MM.1S (cell line): ENCODE measurements around the gene SLC22A15.

Source experiments
- DNase-seq: peaks from one replicate; pipeline ENCODE4 v3.0.0-alpha.2; 2015
- H2AFZ ChIP-seq: fragments of 300-600 bp; sonication (generic); 2 replicates; pipeline ENCODE4 v1.6.0; 2016; ENCODE audit warnings: antibody characterized with exemption, low read length
- H3F3A ChIP-seq: fragments of 300-600 bp; sonication (generic); 2 replicates; pipeline ENCODE4 v1.6.1; 2016; ENCODE audit warnings: mild to moderate bottlenecking, antibody characterized with exemption, low read length, moderate library complexity, mixed read lengths; ENCODE audit not compliant: insufficient read depth
- H3K27ac ChIP-seq: fragments of 300-600 bp; sonication (generic); 2 replicates; pipeline ENCODE4 v1.5.1; 2016; ENCODE audit warnings: mild to moderate bottlenecking, low read length
- H3K27me3 ChIP-seq: fragments of 300-600 bp; sonication (generic); replicated peaks from 2 replicates; pipeline ENCODE4 v1.6.0; 2016; ENCODE audit warnings: low read length; ENCODE audit not compliant: insufficient read depth
- H3K36me3 ChIP-seq: fragments of 300-600 bp; sonication (generic); replicated peaks from 2 replicates; pipeline ENCODE4 v1.6.1; 2016; ENCODE audit warnings: mild to moderate bottlenecking, low read length, mixed read lengths; ENCODE audit not compliant: insufficient read depth
- H3K4me1 ChIP-seq: fragments of 300-600 bp; sonication (generic); 2 replicates; pipeline ENCODE4 v1.6.1; 2016; ENCODE audit warnings: low read length, mixed read lengths
- H3K4me2 ChIP-seq: fragments of 300-600 bp; sonication (generic); 2 replicates; pipeline ENCODE4 v1.6.0; 2016; ENCODE audit warnings: low read depth, low read length
- H3K4me3 ChIP-seq: fragments of 300-600 bp; sonication (generic); 2 replicates; pipeline ENCODE4 v1.5.1; 2016; ENCODE audit warnings: low read length, mixed read lengths
- H3K79me2 ChIP-seq: fragments of 300-600 bp; sonication (generic); 2 replicates; pipeline ENCODE4 v1.6.1; 2016; ENCODE audit warnings: mixed run types, low read length, mixed read lengths
- H3K9ac ChIP-seq: fragments of 300-600 bp; sonication (generic); 2 replicates; pipeline ENCODE4 v1.6.1; 2016; ENCODE audit warnings: low read length, mixed read lengths
- H3K9me2 ChIP-seq: fragments of 300-600 bp; sonication (generic); replicated peaks from 2 replicates; pipeline ENCODE4 v1.6.1; 2016; ENCODE audit warnings: mild to moderate bottlenecking, low read length, mixed read lengths; ENCODE audit not compliant: insufficient read depth
- H3K9me3 ChIP-seq: fragments of 300-600 bp; sonication (generic); replicated peaks from 2 replicates; pipeline ENCODE4 v1.6.1; 2016; ENCODE audit warnings: mild to moderate bottlenecking, low read length, mixed read lengths; ENCODE audit not compliant: insufficient read depth
- H4K20me1 ChIP-seq: fragments of 300-600 bp; sonication (generic); 2 replicates; pipeline ENCODE4 v1.6.1; 2016; ENCODE audit warnings: mild to moderate bottlenecking, low read length, moderate library complexity, mixed read lengths; ENCODE audit not compliant: insufficient read depth
- CTCF ChIP-seq: fragments of 300-600 bp; sonication (generic); IDR thresholded peaks from 2 replicates; pipeline ENCODE4 v1.5.1; 2016; ENCODE audit warnings: antibody characterized with exemption, low read length, mixed read lengths
- EZH2 ChIP-seq: fragments of 300-600 bp; sonication (generic); optimal IDR thresholded peaks from 2 replicates; pipeline ENCODE3; 2017; ENCODE audit warnings: low read depth, mild to moderate bottlenecking, antibody characterized with exemption, low read length, mixed read lengths
- EZH2phosphoT487 ChIP-seq: fragments of 300-600 bp; sonication (generic); IDR thresholded peaks from 2 replicates; pipeline ENCODE4 v1.6.1; 2018; ENCODE audit warnings: antibody characterized with exemption, low read length

The SLC22A15 gene

GRCh38 chr1:116099919-116100318 is 123.6 kb downstream of the SLC22A15 start:
- Histone ChIP-seq H3F3A (no peaks in the 10 kb centered on the region), H3K27ac (no peak overlapping the region), H3K9ac (no peak overlapping the region), H3K4me3 (no peak overlapping the region), H3K9me2 (no peaks in the 10 kb centered on the region), H4K20me1 (no peaks in the 10 kb centered on the region), H3K4me2 (no peak overlapping the region), H2AFZ (no peak overlapping the region), H3K4me1 (peaks cover 26% of the 10 kb centered on the region), H3K79me2 (no peaks in the 10 kb centered on the region), H3K36me3 (no peaks in the 10 kb centered on the region), H3K9me3 (no peaks in the 10 kb centered on the region), H3K27me3 (no peaks in the 10 kb centered on the region)
- TF ChIP-seq EZH2 (no peak), EZH2phosphoT487 (no peak), CTCF (no peak)
- no peak for DNase-seq

GRCh38 chr1:116104667-116105066 is 128.4 kb downstream of the SLC22A15 start:
- Histone ChIP-seq H4K20me1 (no peaks in the 10 kb centered on the region), H3K36me3 (no peaks in the 10 kb centered on the region), H3K9me2 (no peaks in the 10 kb centered on the region), H3K27me3 (no peaks in the 10 kb centered on the region), H3K27ac (no peak overlapping the region), H2AFZ (no peak overlapping the region), H3K4me3 (no peak overlapping the region), H3K4me1 (peaks cover 26% of the 10 kb centered on the region), H3K9ac (no peak overlapping the region), H3K79me2 (no peaks in the 10 kb centered on the region), H3K4me2 (no peak overlapping the region), H3K9me3 (no peaks in the 10 kb centered on the region), H3F3A (no peaks in the 10 kb centered on the region)
- DNase-seq, result no peak
- TF ChIP-seq CTCF, result no peak
- TF ChIP-seq EZH2phosphoT487, result no peak
- TF ChIP-seq EZH2, result no peak

GRCh38 chr1:116105996-116106395 is 129.7 kb downstream of the SLC22A15 start:
- Histone ChIP-seq H3K9me2 (no peaks in the 10 kb centered on the region), H3K27ac (no peak overlapping the region), H3K9ac (no peak overlapping the region), H3K79me2 (no peaks in the 10 kb centered on the region), H3K4me1 (peaks cover 24% of the 10 kb centered on the region), H3K4me3 (no peak overlapping the region), H3K4me2 (no peak overlapping the region), H4K20me1 (no peaks in the 10 kb centered on the region), H3K27me3 (no peaks in the 10 kb centered on the region), H2AFZ (no peak overlapping the region), H3F3A (no peaks in the 10 kb centered on the region), H3K36me3 (no peaks in the 10 kb centered on the region), H3K9me3 (no peaks in the 10 kb centered on the region)
- TF ChIP-seq CTCF, result no peak
- TF ChIP-seq EZH2, result no peak
- TF ChIP-seq EZH2phosphoT487, result no peak
- DNase-seq, result no peak

GRCh38 chr1:116106646-116107045 is 130.3 kb downstream of the SLC22A15 start:
- Histone ChIP-seq H3K9me3 (no peaks in the 10 kb centered on the region), H3K79me2 (no peaks in the 10 kb centered on the region), H3K9me2 (no peaks in the 10 kb centered on the region), H4K20me1 (no peaks in the 10 kb centered on the region), H3F3A (no peaks in the 10 kb centered on the region), H3K4me1 (peaks cover 23% of the 10 kb centered on the region), H3K27ac (no peak overlapping the region), H3K4me2 (no peak overlapping the region), H3K4me3 (no peak overlapping the region), H2AFZ (no peak overlapping the region), H3K36me3 (no peaks in the 10 kb centered on the region), H3K9ac (no peak overlapping the region), H3K27me3 (no peaks in the 10 kb centered on the region)
- TF ChIP-seq CTCF, result no peak
- TF ChIP-seq EZH2phosphoT487, result no peak
- no peak for TF ChIP-seq EZH2
- no peak for DNase-seq
